GM20000 (cell line): ENCODE data around the gene PRPF18.

Experiments
- DNase-seq: peaks from one replicate; pipeline ENCODE4 v3.0.0; 2012; ENCODE audit warnings: low spot score
- TF ChIP-seq, protein P1 (sequence below): IDR thresholded peaks from 2 replicates; pipeline ENCODE4 v1.5.1; 2012; ENCODE audit warnings: mild to moderate bottlenecking, control low read depth; ENCODE audit errors: extremely low read depth, missing control alignments

Gene PRPF18

GRCh38 chr10:13587391-13587790, 626 bp downstream of the PRPF18 start:
- TF ChIP-seq, protein P1, sequence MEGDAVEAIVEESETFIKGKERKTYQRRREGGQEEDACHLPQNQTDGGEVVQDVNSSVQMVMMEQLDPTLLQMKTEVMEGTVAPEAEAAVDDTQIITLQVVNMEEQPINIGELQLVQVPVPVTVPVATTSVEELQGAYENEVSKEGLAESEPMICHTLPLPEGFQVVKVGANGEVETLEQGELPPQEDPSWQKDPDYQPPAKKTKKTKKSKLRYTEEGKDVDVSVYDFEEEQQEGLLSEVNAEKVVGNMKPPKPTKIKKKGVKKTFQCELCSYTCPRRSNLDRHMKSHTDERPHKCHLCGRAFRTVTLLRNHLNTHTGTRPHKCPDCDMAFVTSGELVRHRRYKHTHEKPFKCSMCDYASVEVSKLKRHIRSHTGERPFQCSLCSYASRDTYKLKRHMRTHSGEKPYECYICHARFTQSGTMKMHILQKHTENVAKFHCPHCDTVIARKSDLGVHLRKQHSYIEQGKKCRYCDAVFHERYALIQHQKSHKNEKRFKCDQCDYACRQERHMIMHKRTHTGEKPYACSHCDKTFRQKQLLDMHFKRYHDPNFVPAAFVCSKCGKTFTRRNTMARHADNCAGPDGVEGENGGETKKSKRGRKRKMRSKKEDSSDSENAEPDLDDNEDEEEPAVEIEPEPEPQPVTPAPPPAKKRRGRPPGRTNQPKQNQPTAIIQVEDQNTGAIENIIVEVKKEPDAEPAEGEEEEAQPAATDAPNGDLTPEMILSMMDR, result no peak
- no peak for DNase-seq

DNA sequence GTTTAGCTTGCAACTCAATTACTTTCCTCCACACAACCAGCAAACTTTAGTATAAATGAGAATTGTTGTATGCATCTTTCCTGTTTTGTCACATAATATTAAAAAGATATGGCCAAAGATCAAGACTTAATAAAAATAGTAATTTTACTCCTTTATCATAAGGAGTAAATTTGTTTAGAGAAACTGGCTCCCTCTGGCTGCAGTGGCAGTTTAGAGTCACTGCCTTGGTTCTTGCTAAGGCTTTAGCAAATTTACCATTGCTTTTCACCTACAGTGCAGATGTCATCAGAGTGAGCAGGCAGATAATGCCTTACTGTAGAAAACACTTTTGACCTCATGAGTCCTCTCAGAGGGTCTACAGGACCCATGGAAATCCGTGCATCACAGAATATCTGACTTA, 2.6 kb downstream of the PRPF18 start:
- TF ChIP-seq, protein P1, result no peak
- DNase-seq, result no peak

DNA sequence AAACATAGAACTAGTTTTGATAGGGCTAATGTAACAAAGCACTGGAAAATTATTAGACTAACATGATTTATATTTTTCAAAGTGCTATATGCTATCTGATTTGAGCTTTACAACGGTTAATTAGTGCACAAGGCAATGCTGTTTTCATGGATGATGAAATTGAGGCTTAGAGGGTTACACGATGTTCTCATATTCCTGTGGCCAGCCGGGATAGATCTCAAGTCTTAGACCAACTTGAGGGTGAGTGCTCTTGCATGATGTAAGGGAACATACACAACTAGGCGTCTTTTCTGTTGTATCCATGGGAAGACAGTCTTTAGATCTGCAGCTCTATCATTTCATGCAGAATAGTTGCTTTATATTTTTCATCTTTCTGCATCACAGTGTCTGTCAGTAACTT, 4.1 kb downstream of the PRPF18 start:
- DNase-seq, result no peak
- TF ChIP-seq, protein P1, result no peak

GRCh38 chr10:13592306-13592705, 5.5 kb downstream of the PRPF18 start:
- TF ChIP-seq, protein P1, result no peak
- DNase-seq, result no peak

DNA sequence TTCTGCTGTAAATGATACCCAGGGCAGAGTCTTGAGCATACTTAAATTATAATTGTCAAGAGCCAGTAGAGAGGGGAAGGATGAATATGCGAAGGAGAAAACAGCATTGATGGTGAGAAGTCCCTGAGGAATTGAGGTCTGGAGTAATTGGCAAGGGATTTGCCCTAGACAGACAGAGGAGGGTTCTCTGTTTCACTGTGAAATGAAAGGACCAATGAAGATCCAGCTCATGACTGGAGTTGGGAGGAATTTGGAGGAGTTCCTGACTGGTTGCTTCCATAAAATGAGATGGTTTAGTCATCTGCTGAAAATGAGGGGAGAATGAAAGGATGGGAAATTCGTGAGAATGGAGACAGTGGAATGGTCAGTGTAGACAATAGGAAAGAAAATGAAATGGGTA, 6.8 kb downstream of the PRPF18 start:
- TF ChIP-seq, protein P1, result no peak
- no peak for DNase-seq

GRCh38 chr10:13594641-13595040, 7.9 kb downstream of the PRPF18 start:
- TF ChIP-seq, protein P1, result no peak
- no peak for DNase-seq

DNA sequence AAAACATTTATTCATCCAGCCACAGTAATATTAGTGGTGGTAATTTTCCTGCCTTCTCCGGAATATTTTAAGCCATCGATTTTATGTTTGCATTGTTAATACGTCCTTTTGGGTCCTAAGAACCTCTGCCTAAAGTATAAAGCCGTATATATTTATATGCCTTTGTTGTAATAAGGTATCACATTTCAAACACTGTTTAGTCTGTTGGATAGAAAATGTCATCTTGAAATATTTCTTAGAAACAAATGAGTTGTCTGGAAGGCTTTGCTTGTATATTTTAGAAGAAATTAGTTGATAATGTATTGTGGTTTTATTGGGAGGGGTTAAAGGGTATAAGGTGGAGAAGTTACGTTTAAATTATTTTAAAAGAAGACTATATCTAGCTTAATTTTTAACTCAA, 11.1 kb downstream of the PRPF18 start:
- TF ChIP-seq, protein P1, result no peak
- no peak for DNase-seq
